Neuronal stem cell (in vitro differentiated cells): Measurements from ENCODE around the gene STAB2. TPM values are rescaled to one million over a fixed set of nuclear protein-coding genes. Genes with fewer than 3 reads are reported as not detected.

Experiments used
- DNase-seq: peaks from one replicate; pipeline ENCODE4 v3.0.0-alpha.2; 2013; ENCODE audit warnings: low spot score
- H2AFZ ChIP-seq: one replicate; pipeline ENCODE4 v1.6.1; 2013; ENCODE audit warnings: mild to moderate bottlenecking, low read length, inconsistent platforms
- H2AK5ac ChIP-seq: 2 replicates; pipeline ENCODE4 v1.6.1; 2013; ENCODE audit warnings: low read depth, mild to moderate bottlenecking, inconsistent platforms, low read length, moderate library complexity, mixed read lengths
- H2BK120ac ChIP-seq: 2 replicates; pipeline ENCODE4 v1.6.1; 2013; ENCODE audit warnings: low read depth, mild to moderate bottlenecking, inconsistent platforms, low read length, moderate library complexity, mixed read lengths
- H2BK12ac ChIP-seq: one replicate; pipeline ENCODE4 v1.6.1; 2013; ENCODE audit warnings: low read length, inconsistent platforms
- H2BK15ac ChIP-seq: 2 replicates; pipeline ENCODE4 v1.6.1; 2013; ENCODE audit warnings: mild to moderate bottlenecking, low read length, inconsistent platforms, mixed read lengths
- H2BK5ac ChIP-seq: one replicate; pipeline ENCODE4 v1.6.1; 2013; ENCODE audit warnings: inconsistent platforms, mild to moderate bottlenecking, low read length, moderate library complexity
- H3K14ac ChIP-seq: one replicate; pipeline ENCODE4 v1.6.1; 2013; ENCODE audit warnings: low read length, inconsistent platforms
- H3K18ac ChIP-seq: 2 replicates; pipeline ENCODE4 v1.6.1; 2013; ENCODE audit warnings: low read length, inconsistent platforms
- H3K23ac ChIP-seq: 2 replicates; pipeline ENCODE4 v1.6.1; 2013; ENCODE audit warnings: low read depth, mild to moderate bottlenecking, mixed read lengths, low read length, inconsistent platforms; ENCODE audit not compliant: poor library complexity
- H3K27ac ChIP-seq: replicated peaks from 3 replicates; pipeline ENCODE4 v1.5.1; 2013; ENCODE audit warnings: low read length, inconsistent platforms
- H3K27me3 ChIP-seq, 3 experiments: 2 replicates each; pipeline ENCODE4 v1.6.1; 2013; ENCODE audit warnings: low read length in 3 of 3, mild to moderate bottlenecking in 2 of 3, inconsistent platforms in 1 of 3, low read depth in 1 of 3, mixed read lengths in 1 of 3, moderate library complexity in 1 of 3; ENCODE audit not compliant: control insufficient read depth in 3 of 3, insufficient read depth in 3 of 3
- H3K36me3 ChIP-seq, 2 donors: replicated peaks in 1 of 2; 2 replicates each; pipeline ENCODE4 v1.6.1; 2013; ENCODE audit warnings: low read length in 2 of 2; ENCODE audit not compliant: control insufficient read depth in 2 of 2, insufficient read depth in 2 of 2
- H3K4ac ChIP-seq: 2 replicates; pipeline ENCODE4 v1.6.1; 2013; ENCODE audit warnings: inconsistent platforms, mild to moderate bottlenecking, low read length, moderate library complexity
- H3K4me1 ChIP-seq, 2 donors: 1 replicate in 1 of 2; 2 replicates in 1 of 2; pipeline ENCODE4 v1.6.1; 2013; ENCODE audit warnings: low read length in 2 of 2, low read depth in 1 of 2; ENCODE audit not compliant: control insufficient read depth in 2 of 2, insufficient read depth in 1 of 2
- H3K4me2 ChIP-seq: one replicate; pipeline ENCODE4 v1.6.1; 2013; ENCODE audit warnings: mild to moderate bottlenecking, low read length, inconsistent platforms; ENCODE audit not compliant: insufficient read depth, poor library complexity, severe bottlenecking
- H3K4me3 ChIP-seq, 2 donors: 2 replicates each; pipeline ENCODE4 v1.5.1; 2013; ENCODE audit warnings: low read length in 2 of 2, mild to moderate bottlenecking in 2 of 2, inconsistent platforms in 1 of 2, moderate library complexity in 1 of 2
- H3K79me1 ChIP-seq: one replicate; pipeline ENCODE4 v1.6.1; 2013; ENCODE audit warnings: low read depth, mild to moderate bottlenecking, inconsistent platforms, low read length, moderate library complexity
- H3K9ac ChIP-seq: one replicate; pipeline ENCODE4 v1.6.1; 2013; ENCODE audit warnings: mild to moderate bottlenecking, low read depth, low read length, inconsistent platforms; ENCODE audit not compliant: poor library complexity
- H3K9me3 ChIP-seq, 2 donors: replicated peaks in 1 of 2; 2 replicates each; pipeline versions ENCODE3 to v1.6.1; 2013; ENCODE audit warnings: low read length in 2 of 2, mild to moderate bottlenecking in 2 of 2, inconsistent platforms in 1 of 2, low read depth in 1 of 2, mixed read lengths in 1 of 2, moderate library complexity in 1 of 2; ENCODE audit not compliant: control insufficient read depth in 2 of 2, insufficient read depth in 1 of 2
- H4K8ac ChIP-seq: one replicate; pipeline ENCODE4 v1.6.1; 2013; ENCODE audit warnings: low read depth, mild to moderate bottlenecking, inconsistent platforms, low read length, moderate library complexity
- H4K91ac ChIP-seq: one replicate; pipeline ENCODE4 v1.6.1; 2013; ENCODE audit warnings: low read length, low read depth, mild to moderate bottlenecking, inconsistent platforms; ENCODE audit not compliant: poor library complexity
- WGBS, 2 donors: extraction: QIAGEN DNeasy Blood & Tissue Kit; methylation state at CpG; one replicate each; pipeline ENCODE4 v1.1.7; 2013; ENCODE audit warnings: missing lambda C conversion rate in 2 of 2, mixed read lengths in 1 of 2; ENCODE audit not compliant: insufficient read length in 2 of 2, insufficient replicate concordance in 1 of 2; ENCODE audit errors: extremely low coverage in 2 of 2; 5-methylcytosine and 5-hydroxymethylcytosine counted together
- small RNA-seq: library from polyadenylated mRNA; stranded (forward); fragments of <200 nt; extraction: miRNeasy Mini kit (QIAGEN cat#:217004); gene quantifications from one replicate; pipeline ENCODE3, GENCODE V24; 2013; ENCODE audit not compliant: insufficient read depth

The STAB2 gene

DNA sequence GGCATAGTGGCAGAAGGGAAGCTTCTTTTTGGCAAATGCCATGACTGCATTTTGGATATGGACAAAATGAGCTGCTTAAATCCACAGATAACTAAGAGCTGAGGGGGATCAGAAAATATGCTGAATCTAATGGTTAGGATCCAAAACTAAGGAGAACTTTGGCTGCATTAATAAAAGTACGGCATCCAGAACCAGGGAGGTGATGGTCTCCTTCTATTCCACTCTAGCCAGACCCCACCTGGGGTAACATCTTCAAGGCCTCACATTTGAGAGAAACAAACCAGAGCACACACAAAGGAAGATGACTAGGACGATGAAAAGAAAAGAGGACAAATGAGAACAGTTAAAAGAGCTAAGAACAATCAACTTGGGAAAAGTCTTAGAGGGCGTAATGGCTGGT lies 226.4 kb downstream of the STAB2 start:
- H3K27ac ChIP-seq: no peak overlapping the region
- no CpG with 5 or more reads among the region's 3 CpGs for WGBS, 2 donors

DNA sequence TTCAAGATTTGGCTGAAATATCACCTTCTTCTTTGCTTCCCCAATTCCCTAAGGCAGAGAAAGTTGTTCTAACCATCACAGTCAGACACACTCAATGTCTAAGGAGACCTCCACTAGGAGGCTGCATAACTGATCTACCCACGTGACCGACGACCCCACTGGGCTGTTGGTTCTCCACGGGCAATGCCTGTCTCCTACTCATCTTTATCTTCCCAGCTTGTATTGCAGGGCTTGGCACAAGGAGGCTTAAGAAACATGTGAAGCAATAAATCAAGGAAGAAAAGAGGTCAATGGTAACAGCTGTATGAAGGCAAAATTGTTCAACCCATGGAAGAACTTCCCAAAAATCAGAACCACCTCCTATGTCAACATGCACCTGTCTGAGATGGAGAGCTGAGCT lies 226.9 kb downstream of the STAB2 start:
- H3K14ac ChIP-seq: no peak overlapping the region

More for the DNA sequence above, 226.4 kb downstream of the STAB2 start:
- Histone ChIP-seq H3K14ac (no peak overlapping the region), H2BK120ac (no peak overlapping the region), H3K9me3 (no peaks in the 10 kb centered on the region), H3K4ac (no peak overlapping the region), H3K9ac (no peak overlapping the region), H2BK5ac (no peak overlapping the region), H3K4me2 (no peak overlapping the region), H3K4me3 (no peak overlapping the region), H2BK15ac (no peak overlapping the region), H3K36me3 (peaks cover 2 to 27% of the 10 kb centered on the region in 2 donors), H2BK12ac (no peak overlapping the region), H3K18ac (no peak overlapping the region), H3K79me1 (no peaks in the 10 kb centered on the region), H2AK5ac (no peak overlapping the region), H3K4me1 (no peaks in the 10 kb centered on the region), H3K23ac (no peak overlapping the region), H4K8ac (no peak overlapping the region), H4K91ac (no peak overlapping the region), H3K27me3 (no peaks in the 10 kb centered on the region), H2AFZ (no peak overlapping the region)
- no peak for DNase-seq

DNA sequence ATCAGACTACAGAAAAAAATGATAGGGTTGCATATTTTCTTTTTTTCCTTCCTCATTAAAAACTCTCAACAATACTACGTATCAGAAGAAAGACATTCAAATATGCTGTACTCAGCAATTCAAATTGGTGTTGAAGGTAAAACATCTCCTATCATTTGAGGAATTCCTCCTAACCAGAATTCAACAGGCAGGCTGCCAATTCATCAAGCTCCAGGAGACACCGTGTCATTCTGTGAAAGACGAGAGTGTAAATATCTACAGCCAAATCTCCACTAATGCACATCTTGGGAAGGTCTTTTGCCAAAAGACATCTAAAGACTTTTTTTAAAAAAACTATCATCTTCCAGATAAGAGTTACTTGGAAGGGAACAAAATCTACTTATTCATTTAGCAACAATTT lies 227.4 kb downstream of the STAB2 start:
- no peak overlapping the region for H2BK120ac ChIP-seq
- H3K4me3 ChIP-seq: no peak overlapping the region
- no peak for DNase-seq
- no peak overlapping the region for H3K27ac ChIP-seq
- H3K9me3 ChIP-seq: no peaks in the 10 kb centered on the region
- H2AFZ ChIP-seq: no peak overlapping the region
- WGBS, 2 donors: no CpG with 5 or more reads among the region's 3 CpGs
- no peaks in the 10 kb centered on the region for H3K79me1 ChIP-seq
- H3K9ac ChIP-seq: no peak overlapping the region
- no peak overlapping the region for H2BK15ac ChIP-seq
- no peak overlapping the region for H2AK5ac ChIP-seq
- peaks cover 0 to 2% of the 10 kb centered on the region in 2 donors for H3K4me1 ChIP-seq
- peaks cover 2 to 27% of the 10 kb centered on the region in 2 donors for H3K36me3 ChIP-seq
- no peak overlapping the region for H2BK12ac ChIP-seq
- no peak overlapping the region for H3K4ac ChIP-seq
- no peak overlapping the region for H3K14ac ChIP-seq
- H3K23ac ChIP-seq: no peak overlapping the region
- H3K4me2 ChIP-seq: no peak overlapping the region
- H3K27me3 ChIP-seq: no peaks in the 10 kb centered on the region
- no peak overlapping the region for H4K91ac ChIP-seq
- no peak overlapping the region for H3K18ac ChIP-seq
- no peak overlapping the region for H2BK5ac ChIP-seq
- no peak overlapping the region for H4K8ac ChIP-seq

More for the DNA sequence above, 226.9 kb downstream of the STAB2 start:
- Histone ChIP-seq H3K27ac (no peak overlapping the region), H2BK120ac (no peak overlapping the region), H3K4me2 (no peak overlapping the region), H3K4ac (no peak overlapping the region), H4K8ac (no peak overlapping the region), H2BK15ac (no peak overlapping the region), H3K23ac (no peak overlapping the region), H3K9me3 (no peaks in the 10 kb centered on the region), H2AFZ (no peak overlapping the region), H3K4me3 (no peak overlapping the region), H3K4me1 (no peaks in the 10 kb centered on the region), H3K27me3 (no peaks in the 10 kb centered on the region), H2BK5ac (no peak overlapping the region), H3K36me3 (peaks cover 2 to 27% of the 10 kb centered on the region in 2 donors), H2AK5ac (no peak overlapping the region), H3K18ac (no peak overlapping the region), H4K91ac (no peak overlapping the region), H3K9ac (no peak overlapping the region), H3K79me1 (no peaks in the 10 kb centered on the region), H2BK12ac (no peak overlapping the region)
- WGBS, 2 donors: no CpG with 5 or more reads among the region's 4 CpGs
- no peak for DNase-seq

Small RNAs within 50 kb of the gene (small RNA-seq; reads per million reads assigned to genes)
- not detected for gene RF00096
